ENCODE measurements around the gene IQGAP2. TPM values are rescaled to one million over a fixed set of nuclear protein-coding genes. Genes with fewer than 3 reads are reported as not detected.
A peak's percentile ranks its signal among the peaks of the same experiment; 100 is the strongest.

Gene IQGAP2
- total and polyA plus RNA-seq, 2 donors from 2014 or later = 23.2 to 35.8 TPM

GRCh38 chr5:76582230-76583162 lies 179.4 kb downstream of the IQGAP2 start:
- no peak for TF ChIP-seq CTCF (IDR thresholded peaks at IDR 0.05; ENCODE audit: borderline replicate concordance, extremely low read depth, insufficient read depth)
- Histone ChIP-seq H3K27ac (ENCODE audit: low read depth in 2 of 2, low read length in 2 of 2) (peak overlapping the region in 1 of 2 donors; percentile 37), H3K4me1 (ENCODE audit: control insufficient read depth in 2 of 3, insufficient read depth in 2 of 3, low read depth in 1 of 3, low read length in 3 of 3) (peaks cover 0 to 17% (median 10%) of the 10 kb centered on the region in 3 donors), H3K9me3 (ENCODE audit: control insufficient read depth in 2 of 3, insufficient read depth in 1 of 3, low read length in 3 of 3) (no peaks in the 10 kb centered on the region), H3K27me3 (ENCODE audit: control insufficient read depth, insufficient read depth, low read length) (no peaks in the 10 kb centered on the region), H3K4me3 (ENCODE audit: low read length in 3 of 3) (no peak overlapping the region), H3K9ac (ENCODE audit: low read length in 3 of 3) (no peak overlapping the region), H3K36me3 (ENCODE audit: control insufficient read depth in 2 of 3, insufficient read depth in 3 of 3, low read length in 3 of 3) (no peaks in the 10 kb centered on the region)
- DNase-seq (no peak), FAIRE-seq (no peak)
- intact Hi-C loops (cut with DNase I) = no loop called here

- H3K9me3 ChIP-seq (ENCODE audit: control insufficient read depth in 2 of 3, insufficient read depth in 1 of 3, low read length in 3 of 3) = no peaks in the 10 kb centered on the region
- TF ChIP-seq CTCF (IDR thresholded peaks at IDR 0.05; ENCODE audit: borderline replicate concordance, extremely low read depth, insufficient read depth) = peak; percentile 18
- no peak overlapping the region for H3K9ac ChIP-seq (ENCODE audit: low read length in 3 of 3)
- no peak overlapping the region for H3K4me3 ChIP-seq (ENCODE audit: low read length in 3 of 3)
- peaks cover 0 to 17% (median 10%) of the 10 kb centered on the region in 3 donors for H3K4me1 ChIP-seq (ENCODE audit: control insufficient read depth in 2 of 3, insufficient read depth in 2 of 3, low read depth in 1 of 3, low read length in 3 of 3)
- no peaks in the 10 kb centered on the region for H3K36me3 ChIP-seq (ENCODE audit: control insufficient read depth in 2 of 3, insufficient read depth in 3 of 3, low read length in 3 of 3)
- H3K27me3 ChIP-seq (ENCODE audit: control insufficient read depth, insufficient read depth, low read length) = no peaks in the 10 kb centered on the region
- H3K27ac ChIP-seq (ENCODE audit: low read depth in 2 of 2, low read length in 2 of 2) = no peak overlapping the region
- FAIRE-seq (peak; percentile 98), DNase-seq (no peak)
- intact Hi-C loops (cut with DNase I) = no loop called here
These were observed 180.3 kb downstream of the IQGAP2 start for GRCh38 chr5:76583163-76584047.

- intact Hi-C loops (cut with DNase I) = no loop called here
- H3K9me3 ChIP-seq (ENCODE audit: control insufficient read depth in 2 of 3, insufficient read depth in 1 of 3, low read length in 3 of 3) = no peaks in the 10 kb centered on the region
- H3K4me1 ChIP-seq (ENCODE audit: control insufficient read depth in 2 of 3, insufficient read depth in 2 of 3, low read depth in 1 of 3, low read length in 3 of 3) = peaks cover 0 to 13% (median 9%) of the 10 kb centered on the region in 3 donors
- H3K27me3 ChIP-seq (ENCODE audit: control insufficient read depth, insufficient read depth, low read length) = no peaks in the 10 kb centered on the region
- DNase-seq (no peak), FAIRE-seq (no peak)
- H3K9ac ChIP-seq (ENCODE audit: low read length in 3 of 3) = no peak overlapping the region
- TF ChIP-seq CTCF (IDR thresholded peaks at IDR 0.05; ENCODE audit: borderline replicate concordance, extremely low read depth, insufficient read depth) = no peak
- peaks cover 2 to 5% (median 4%) of the 10 kb centered on the region in 3 donors for H3K36me3 ChIP-seq (ENCODE audit: control insufficient read depth in 2 of 3, insufficient read depth in 3 of 3, low read length in 3 of 3)
- H3K27ac ChIP-seq (ENCODE audit: low read depth in 2 of 2, low read length in 2 of 2) = no peak overlapping the region
- H3K4me3 ChIP-seq (ENCODE audit: low read length in 3 of 3) = no peak overlapping the region
These were observed 182.7 kb downstream of the IQGAP2 start for GRCh38 chr5:76585783-76586217.

Data from kidney (tissue), 14 donors.